ENCODE results near the gene CETP.
"Not testable (repeated sequence)": the region's sequence is repeated elsewhere in the genome, so short reads cannot be mapped to it uniquely, and the experiment has no call there.

Gene CETP

DNA sequence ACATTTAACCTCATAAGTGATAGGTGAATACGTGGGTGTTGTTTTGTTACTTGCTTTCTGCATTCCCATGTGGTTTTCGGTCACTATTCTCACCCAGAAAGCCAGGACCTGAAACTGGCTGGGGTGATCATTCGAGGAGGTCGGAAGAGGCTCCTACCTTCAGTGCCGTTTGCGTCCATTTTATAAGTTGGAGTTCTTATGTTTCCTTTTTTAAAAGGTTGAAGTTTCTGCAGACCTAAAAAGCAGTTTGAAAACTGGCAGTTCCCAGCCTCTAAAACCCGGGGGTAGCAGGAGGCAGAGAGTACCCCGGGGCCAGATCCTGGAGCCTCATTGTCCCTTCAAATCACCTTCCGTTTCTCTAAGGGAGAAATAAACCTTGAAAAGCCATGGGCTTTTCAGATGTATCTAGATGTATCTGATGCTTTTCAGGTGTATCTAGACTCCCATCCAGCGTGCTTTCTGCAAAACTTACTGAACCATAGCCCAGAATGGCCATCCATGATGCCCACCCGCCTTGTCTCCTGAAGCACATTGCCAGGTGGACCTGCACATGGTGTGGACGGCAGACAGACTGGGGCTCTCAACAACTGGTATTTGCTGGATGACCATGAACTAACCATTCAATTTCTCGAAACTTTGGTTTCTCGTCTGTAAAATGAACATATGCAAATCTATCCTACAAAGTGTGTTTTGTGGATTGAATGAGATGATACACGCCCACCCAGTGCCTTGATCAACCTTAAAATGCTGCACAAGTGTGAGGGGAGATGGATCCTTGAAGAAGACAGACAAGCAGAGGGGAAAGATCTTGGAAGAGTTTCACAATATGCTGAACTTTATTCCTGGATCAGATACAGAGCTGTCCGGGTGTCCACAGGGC, 28.9 kb downstream of the CETP start:
- TF ChIP-seq, protein P1, sequence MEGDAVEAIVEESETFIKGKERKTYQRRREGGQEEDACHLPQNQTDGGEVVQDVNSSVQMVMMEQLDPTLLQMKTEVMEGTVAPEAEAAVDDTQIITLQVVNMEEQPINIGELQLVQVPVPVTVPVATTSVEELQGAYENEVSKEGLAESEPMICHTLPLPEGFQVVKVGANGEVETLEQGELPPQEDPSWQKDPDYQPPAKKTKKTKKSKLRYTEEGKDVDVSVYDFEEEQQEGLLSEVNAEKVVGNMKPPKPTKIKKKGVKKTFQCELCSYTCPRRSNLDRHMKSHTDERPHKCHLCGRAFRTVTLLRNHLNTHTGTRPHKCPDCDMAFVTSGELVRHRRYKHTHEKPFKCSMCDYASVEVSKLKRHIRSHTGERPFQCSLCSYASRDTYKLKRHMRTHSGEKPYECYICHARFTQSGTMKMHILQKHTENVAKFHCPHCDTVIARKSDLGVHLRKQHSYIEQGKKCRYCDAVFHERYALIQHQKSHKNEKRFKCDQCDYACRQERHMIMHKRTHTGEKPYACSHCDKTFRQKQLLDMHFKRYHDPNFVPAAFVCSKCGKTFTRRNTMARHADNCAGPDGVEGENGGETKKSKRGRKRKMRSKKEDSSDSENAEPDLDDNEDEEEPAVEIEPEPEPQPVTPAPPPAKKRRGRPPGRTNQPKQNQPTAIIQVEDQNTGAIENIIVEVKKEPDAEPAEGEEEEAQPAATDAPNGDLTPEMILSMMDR (IDR thresholded peaks at IDR 0.05) = no peak
- Histone ChIP-seq H3K4me2 (ENCODE audit: low read length) (peak overlapping the region; percentile 95), H3K27me3 (ENCODE audit: control insufficient read depth, insufficient read depth, low read length) (no peaks in the 10 kb centered on the region), H3K4me3 (ENCODE audit: low read depth, low read length) (peak overlapping the region; percentile 84), H3K27ac (peak overlapping the region; percentile 70), H3K9me3 (ENCODE audit: control insufficient read depth, low read length) (no peaks in the 10 kb centered on the region), H2AFZ (peak overlapping the region; percentile 90), H3K9ac (no peak overlapping the region), H3K79me2 (no peaks in the 10 kb centered on the region), H3K4me1 (peaks cover 8% of the 10 kb centered on the region), H3K36me3 (ENCODE audit: control insufficient read depth, insufficient read depth, low read length) (no peaks in the 10 kb centered on the region)

DNA sequence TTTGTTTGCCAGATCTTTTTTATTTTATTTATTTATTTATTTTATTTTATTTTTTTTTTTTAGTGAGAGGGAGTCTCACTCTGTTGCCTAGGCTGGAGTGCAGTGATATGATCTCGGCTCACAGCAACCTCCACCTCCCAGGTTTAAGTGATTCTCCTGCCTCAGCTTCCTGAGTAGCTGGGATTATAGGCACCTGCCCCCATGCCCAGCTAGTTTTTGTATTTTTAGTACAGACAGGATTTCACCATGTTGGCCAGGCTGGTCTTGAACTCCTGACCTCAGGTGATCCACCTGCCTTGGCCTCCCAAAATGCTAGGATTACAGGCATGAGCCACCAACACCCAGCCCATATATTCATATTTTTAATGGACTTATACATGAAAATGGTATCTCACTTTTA, 30.7 kb downstream of the CETP start:
- H3K36me3 ChIP-seq (ENCODE audit: control insufficient read depth, insufficient read depth, low read length); H3K27ac ChIP-seq; H3K4me2 ChIP-seq (ENCODE audit: low read length); H3K4me1 ChIP-seq; H3K4me3 ChIP-seq (ENCODE audit: low read depth, low read length); H3K9ac ChIP-seq; H3K27me3 ChIP-seq (ENCODE audit: control insufficient read depth, insufficient read depth, low read length); H3K79me2 ChIP-seq; H3K9me3 ChIP-seq (ENCODE audit: control insufficient read depth, low read length); H2AFZ ChIP-seq: not testable (repeated sequence)

DNA sequence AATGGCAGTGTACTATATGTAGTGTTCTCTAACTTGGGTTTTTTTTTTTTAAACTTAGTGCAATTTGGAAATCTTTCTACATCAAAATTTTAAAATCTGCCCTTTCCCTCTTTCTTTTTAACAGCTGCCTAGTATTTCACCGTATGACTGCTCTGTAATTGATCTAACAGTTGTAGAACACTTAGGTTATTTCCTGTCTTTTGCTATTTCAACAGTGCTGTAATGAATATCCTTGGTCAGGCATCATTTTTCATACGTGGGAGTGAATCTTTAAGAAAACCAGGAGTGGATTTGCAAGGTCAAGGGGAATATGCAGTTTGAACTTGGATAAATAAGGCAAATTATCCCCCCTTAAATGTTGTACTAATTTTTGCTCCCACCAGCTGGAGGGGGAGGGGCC, 31.5 kb downstream of the CETP start:
- Histone ChIP-seq H3K27ac (no peak overlapping the region), H3K4me1 (peaks cover 8% of the 10 kb centered on the region), H3K9ac (no peak overlapping the region), H3K27me3 (ENCODE audit: control insufficient read depth, insufficient read depth, low read length) (no peaks in the 10 kb centered on the region), H3K4me2 (ENCODE audit: low read length) (no peak overlapping the region), H3K79me2 (no peaks in the 10 kb centered on the region), H2AFZ (no peak overlapping the region), H3K36me3 (ENCODE audit: control insufficient read depth, insufficient read depth, low read length) (no peaks in the 10 kb centered on the region), H3K4me3 (ENCODE audit: low read depth, low read length) (no peak overlapping the region), H3K9me3 (ENCODE audit: control insufficient read depth, low read length) (no peaks in the 10 kb centered on the region)
- TF ChIP-seq, protein P1 (IDR thresholded peaks at IDR 0.05) = no peak

DNA sequence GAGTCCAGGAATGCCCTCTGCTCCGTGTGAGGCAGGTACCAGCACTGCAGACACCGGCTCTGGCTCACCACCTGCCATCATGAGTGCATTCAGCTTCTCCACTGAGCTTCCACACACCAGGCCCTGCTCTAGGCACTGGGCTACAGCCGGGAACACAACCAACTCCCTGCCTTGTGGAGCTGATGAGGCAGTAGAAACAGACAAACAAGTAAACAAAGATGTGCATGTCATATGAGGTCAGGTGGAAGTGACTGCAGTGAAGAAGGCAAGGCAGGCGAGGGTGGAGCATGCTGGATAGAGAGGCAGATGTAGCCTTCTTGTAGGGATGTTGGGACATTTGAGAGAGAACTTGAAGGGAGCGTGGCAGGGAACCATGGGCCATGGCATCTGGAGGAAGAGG, 32.6 kb downstream of the CETP start:
- no peaks in the 10 kb centered on the region for H3K27me3 ChIP-seq (ENCODE audit: control insufficient read depth, insufficient read depth, low read length)
- no peaks in the 10 kb centered on the region for H3K9me3 ChIP-seq (ENCODE audit: control insufficient read depth, low read length)
- no peak overlapping the region for H3K4me3 ChIP-seq (ENCODE audit: low read depth, low read length)
- H3K79me2 ChIP-seq = no peaks in the 10 kb centered on the region
- H3K9ac ChIP-seq = no peak overlapping the region
- TF ChIP-seq, protein P1 (IDR thresholded peaks at IDR 0.05) = no peak
- no peak overlapping the region for H3K27ac ChIP-seq
- no peaks in the 10 kb centered on the region for H3K36me3 ChIP-seq (ENCODE audit: control insufficient read depth, insufficient read depth, low read length)
- no peak overlapping the region for H2AFZ ChIP-seq
- no peak overlapping the region for H3K4me2 ChIP-seq (ENCODE audit: low read length)
- peaks cover 8% of the 10 kb centered on the region for H3K4me1 ChIP-seq

DNA sequence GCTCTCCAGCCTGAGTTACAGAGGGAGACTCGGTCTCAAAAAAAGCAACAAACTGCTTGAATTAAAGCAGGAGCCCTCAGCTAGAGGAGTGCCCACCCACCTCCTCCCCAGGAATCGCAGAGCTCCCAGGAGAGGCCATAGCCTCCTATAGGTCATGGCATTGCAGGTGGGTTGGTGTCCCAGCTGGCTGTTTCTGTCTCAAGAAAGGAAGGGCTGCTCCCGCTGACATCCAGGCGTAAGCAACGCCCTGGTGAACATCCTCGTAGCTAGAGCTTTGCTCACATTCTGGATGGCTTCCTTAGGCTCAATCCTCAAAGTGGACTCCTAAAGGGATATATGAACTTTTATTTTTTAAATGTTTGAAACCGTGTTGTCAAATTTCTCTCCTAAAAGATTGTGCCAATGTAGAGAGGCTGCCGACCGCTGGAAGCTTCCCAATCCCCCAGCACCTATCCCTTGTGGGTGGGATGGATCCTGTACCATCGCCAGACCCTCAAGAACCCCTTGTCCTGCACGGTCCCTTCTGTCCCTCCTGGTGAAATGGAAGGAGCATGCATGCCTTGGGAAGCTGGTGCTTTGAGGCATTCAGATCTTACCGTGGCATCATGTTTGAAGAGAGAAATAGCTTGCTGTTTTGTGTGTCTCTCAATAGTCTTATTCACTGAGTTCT, 33.5 kb downstream of the CETP start:
- Histone ChIP-seq H3K27ac (no peak overlapping the region), H3K79me2 (no peaks in the 10 kb centered on the region), H3K4me1 (peaks cover 2% of the 10 kb centered on the region), H3K9ac (no peak overlapping the region), H3K36me3 (ENCODE audit: control insufficient read depth, insufficient read depth, low read length) (no peaks in the 10 kb centered on the region), H3K4me3 (ENCODE audit: low read depth, low read length) (no peak overlapping the region), H3K9me3 (ENCODE audit: control insufficient read depth, low read length) (no peaks in the 10 kb centered on the region), H3K27me3 (ENCODE audit: control insufficient read depth, insufficient read depth, low read length) (no peaks in the 10 kb centered on the region), H3K4me2 (ENCODE audit: low read length) (no peak overlapping the region), H2AFZ (no peak overlapping the region)
- TF ChIP-seq, protein P1 (IDR thresholded peaks at IDR 0.05) = no peak
